Fibroblast of lung (primary cell): ENCODE results near the gene ITIH3.

Experiments used
- EZH2 ChIP-seq: IDR thresholded peaks from 2 replicates; pipeline ENCODE4 v1.5.1; 2012; ENCODE audit warnings: low read length, control low read depth, mild to moderate bottlenecking; ENCODE audit errors: missing control alignments
- TF ChIP-seq, protein P1 (sequence below), 2 donors: IDR thresholded peaks in 1 of 2; conservative IDR thresholded peaks in 1 of 2; 1 replicate in 1 of 2; 2 replicates in 1 of 2; pipeline ENCODE4 v1.5.1; 2011 to 2012; ENCODE audit warnings: low read length in 2 of 2, control low read depth in 1 of 2, inconsistent platforms in 1 of 2, low read depth in 1 of 2, mild to moderate bottlenecking in 1 of 2

DNA sequence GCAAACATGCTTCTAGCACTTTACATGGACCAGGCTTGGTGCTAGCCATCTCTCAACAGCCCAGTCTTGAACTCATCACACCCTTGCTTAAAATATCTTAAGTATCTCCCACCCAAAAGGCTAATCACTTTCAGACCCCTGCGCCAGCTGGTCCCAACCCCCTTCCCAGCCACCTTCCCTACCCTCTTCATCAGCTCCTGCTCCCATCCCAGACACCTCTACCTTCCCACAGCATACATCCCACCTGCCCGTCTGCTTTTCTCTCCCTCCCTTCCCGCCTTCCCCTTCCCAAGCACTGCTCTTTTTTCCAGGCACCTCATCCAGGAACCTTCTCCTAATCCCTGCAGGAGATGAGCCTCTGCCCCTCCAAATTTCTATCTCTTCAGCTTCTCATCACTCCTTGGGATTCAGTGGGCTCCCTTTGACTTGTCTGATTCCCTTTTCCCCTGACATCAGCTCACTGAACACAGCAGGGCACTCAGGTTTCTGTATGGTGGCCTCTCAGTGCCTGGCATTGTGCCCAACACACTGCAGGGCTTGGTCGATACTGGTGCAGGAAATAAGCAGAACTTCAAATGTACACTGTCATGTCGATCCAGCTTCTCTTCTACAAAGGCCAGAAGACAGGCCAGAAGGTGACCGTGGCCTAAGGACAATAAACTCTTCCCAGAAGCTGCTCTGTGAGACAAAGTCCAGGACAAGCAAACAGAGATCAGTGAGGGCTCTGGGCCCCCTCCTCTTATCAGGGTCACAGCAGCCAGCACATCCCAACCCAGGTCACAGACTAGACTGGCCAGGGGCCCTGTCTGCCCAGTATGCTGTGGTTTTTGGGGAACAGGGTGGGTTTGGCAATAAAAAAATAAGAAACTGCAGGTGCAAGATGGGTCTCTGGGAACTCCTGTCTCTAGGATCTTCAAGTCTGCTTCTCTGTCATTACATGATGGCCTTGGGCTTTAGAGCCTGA, 19.4 kb upstream of the ITIH3 start:
- TF ChIP-seq, protein P1, sequence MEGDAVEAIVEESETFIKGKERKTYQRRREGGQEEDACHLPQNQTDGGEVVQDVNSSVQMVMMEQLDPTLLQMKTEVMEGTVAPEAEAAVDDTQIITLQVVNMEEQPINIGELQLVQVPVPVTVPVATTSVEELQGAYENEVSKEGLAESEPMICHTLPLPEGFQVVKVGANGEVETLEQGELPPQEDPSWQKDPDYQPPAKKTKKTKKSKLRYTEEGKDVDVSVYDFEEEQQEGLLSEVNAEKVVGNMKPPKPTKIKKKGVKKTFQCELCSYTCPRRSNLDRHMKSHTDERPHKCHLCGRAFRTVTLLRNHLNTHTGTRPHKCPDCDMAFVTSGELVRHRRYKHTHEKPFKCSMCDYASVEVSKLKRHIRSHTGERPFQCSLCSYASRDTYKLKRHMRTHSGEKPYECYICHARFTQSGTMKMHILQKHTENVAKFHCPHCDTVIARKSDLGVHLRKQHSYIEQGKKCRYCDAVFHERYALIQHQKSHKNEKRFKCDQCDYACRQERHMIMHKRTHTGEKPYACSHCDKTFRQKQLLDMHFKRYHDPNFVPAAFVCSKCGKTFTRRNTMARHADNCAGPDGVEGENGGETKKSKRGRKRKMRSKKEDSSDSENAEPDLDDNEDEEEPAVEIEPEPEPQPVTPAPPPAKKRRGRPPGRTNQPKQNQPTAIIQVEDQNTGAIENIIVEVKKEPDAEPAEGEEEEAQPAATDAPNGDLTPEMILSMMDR (conservative IDR thresholded peaks at IDR 0.05 in 1 of 2, IDR thresholded peaks at IDR 0.05 in 1 of 2; ENCODE audit: low read depth in 1 of 2, low read length in 2 of 2): no peak
- no peak for TF ChIP-seq EZH2
